Activated effector memory CD4-positive, alpha-beta T cell treated with Interleukin-2 at 50 U/mL for 16 hours (primary cell): ENCODE data around the gene ADCY4.
"Not testable (repeated sequence)": the region's sequence is repeated elsewhere in the genome, so short reads cannot be mapped to it uniquely, and the experiment has no call there.

Experiments used
- DNase-seq: peaks from one replicate; pipeline ENCODE4 v3.0.0-alpha.2; 2020

The ADCY4 gene

GRCh38 chr14:24366721-24367513 lies 32.0 kb upstream of the ADCY4 start:
- no peak for DNase-seq

- DNase-seq: no peak
These were observed 31.5 kb upstream of the ADCY4 start for GRCh38 chr14:24366413-24366720.

- DNase-seq: peak; percentile 36
These were observed 30.9 kb upstream of the ADCY4 start for GRCh38 chr14:24365600-24366412.

GRCh38 chr14:24364841-24365240 lies 30.0 kb upstream of the ADCY4 start:
- DNase-seq: no peak

- DNase-seq: no peak
These were observed 28.5 kb upstream of the ADCY4 start for GRCh38 chr14:24363401-24363800.

- no peak for DNase-seq
These were observed 27.5 kb upstream of the ADCY4 start for GRCh38 chr14:24362241-24362960.

GRCh38 chr14:24361326-24361725 lies 26.5 kb upstream of the ADCY4 start:
- no peak for DNase-seq

- no peak for DNase-seq
These were observed 25.4 kb upstream of the ADCY4 start for GRCh38 chr14:24360281-24360680.

GRCh38 chr14:24356208-24356607 lies 21.3 kb upstream of the ADCY4 start:
- no peak for DNase-seq

- DNase-seq: no peak
These were observed 20.1 kb upstream of the ADCY4 start for GRCh38 chr14:24355009-24355408.

- DNase-seq: not testable (repeated sequence)
These were observed 19.6 kb upstream of the ADCY4 start for GRCh38 chr14:24354482-24354825.

GRCh38 chr14:24353559-24354481 lies 18.9 kb upstream of the ADCY4 start:
- DNase-seq: no peak

GRCh38 chr14:24351517-24351916 lies 16.6 kb upstream of the ADCY4 start:
- DNase-seq: no peak

- DNase-seq: no peak
These were observed 14.9 kb upstream of the ADCY4 start for GRCh38 chr14:24349742-24350141.

- DNase-seq: no peak
These were observed 13.3 kb upstream of the ADCY4 start for GRCh38 chr14:24348186-24348585.

- DNase-seq: no peak
These were observed 12.3 kb upstream of the ADCY4 start for GRCh38 chr14:24347134-24347533.

GRCh38 chr14:24343795-24344660 lies 9.2 kb upstream of the ADCY4 start:
- no peak for DNase-seq

- DNase-seq: no peak
These were observed 8.0 kb upstream of the ADCY4 start for GRCh38 chr14:24342889-24343288.

- DNase-seq: no peak
These were observed 5.7 kb upstream of the ADCY4 start for GRCh38 chr14:24340606-24341005.

- DNase-seq: peak; percentile 67
These were observed 4.6 kb upstream of the ADCY4 start, which contains the start of gene RIPK3 for GRCh38 chr14:24339284-24340151. RIPK3 (minus strand) TSS chr14:24339991; CDS start chr14:24339826, 165 bp downstream.

GRCh38 chr14:24338843-24339242 lies 4.0 kb upstream of the ADCY4 start:
- DNase-seq: no peak
